Cerebellar nuclear complex (tissue), 1 donor: ENCODE results near the gene XCL1.

Experiments
- DNase-seq, 2 experiments: peaks; one replicate each; lab custom pipeline; 2025; lab: John Stamatoyannopoulos, UW

XCL1 gene

DNA sequence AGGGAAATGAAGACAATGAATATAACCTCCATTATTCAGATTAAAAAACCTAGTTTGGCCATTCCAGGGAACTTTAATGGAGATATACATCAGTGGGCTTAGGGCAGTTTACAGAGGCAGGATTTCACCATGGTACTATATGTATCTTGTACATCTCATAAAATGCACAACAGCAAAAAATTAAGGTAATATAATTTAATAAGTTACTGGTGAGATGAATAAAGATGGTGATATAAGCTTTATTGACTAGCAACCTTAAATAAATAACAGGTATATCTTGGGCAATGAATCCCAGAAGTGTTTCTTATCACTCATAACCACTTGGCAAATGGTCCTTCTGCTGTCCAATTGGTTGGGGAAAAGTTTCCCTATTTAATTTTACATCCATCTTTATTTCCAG is 29.0 kb downstream of the XCL1 start:
- no peak for DNase-seq

DNA sequence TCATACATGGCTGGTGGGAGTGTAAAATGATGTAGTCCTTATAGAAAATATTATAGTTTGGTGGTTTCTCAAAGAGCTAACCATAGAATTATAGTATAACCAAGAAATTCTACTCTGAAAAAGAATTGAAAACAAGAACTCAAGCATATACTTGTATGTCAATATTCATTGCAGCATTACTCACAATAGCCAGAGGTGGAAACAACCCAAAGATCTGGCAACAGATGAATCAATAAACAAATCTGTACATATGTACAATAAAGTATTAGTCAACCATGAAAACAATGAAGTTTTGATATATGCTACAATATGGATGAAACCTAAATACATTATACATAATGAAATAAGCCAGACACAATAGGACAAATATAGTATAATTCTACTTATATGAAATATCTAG is 29.7 kb downstream of the XCL1 start:
- no peak for DNase-seq

DNA sequence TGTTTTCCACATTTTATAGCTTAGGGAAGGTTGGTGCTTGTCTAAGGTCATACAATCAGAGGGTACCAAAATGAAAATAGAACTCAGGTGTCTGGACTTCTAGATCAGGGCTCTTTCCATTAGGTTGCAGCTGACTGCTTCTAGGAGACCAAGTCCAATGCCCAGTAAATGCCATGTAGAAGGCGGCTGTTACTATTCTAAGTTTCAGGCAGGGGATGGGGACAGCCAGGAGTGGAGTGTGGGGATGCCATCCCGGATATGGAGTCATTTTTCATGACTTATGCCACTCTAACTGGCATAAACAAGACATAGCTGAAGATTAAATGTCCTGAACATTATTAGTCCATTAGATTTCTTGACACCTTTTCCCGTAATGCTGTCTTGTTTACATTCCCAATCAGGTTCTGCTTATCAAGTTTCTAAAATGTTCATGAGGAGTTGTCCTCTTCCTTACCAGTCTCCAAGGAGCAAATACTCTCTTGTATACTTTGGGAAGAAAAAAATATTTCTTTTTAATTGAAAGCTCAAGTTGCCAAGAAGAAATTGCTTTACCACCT is 31.5 kb downstream of the XCL1 start:
- DNase-seq: no peak

DNA sequence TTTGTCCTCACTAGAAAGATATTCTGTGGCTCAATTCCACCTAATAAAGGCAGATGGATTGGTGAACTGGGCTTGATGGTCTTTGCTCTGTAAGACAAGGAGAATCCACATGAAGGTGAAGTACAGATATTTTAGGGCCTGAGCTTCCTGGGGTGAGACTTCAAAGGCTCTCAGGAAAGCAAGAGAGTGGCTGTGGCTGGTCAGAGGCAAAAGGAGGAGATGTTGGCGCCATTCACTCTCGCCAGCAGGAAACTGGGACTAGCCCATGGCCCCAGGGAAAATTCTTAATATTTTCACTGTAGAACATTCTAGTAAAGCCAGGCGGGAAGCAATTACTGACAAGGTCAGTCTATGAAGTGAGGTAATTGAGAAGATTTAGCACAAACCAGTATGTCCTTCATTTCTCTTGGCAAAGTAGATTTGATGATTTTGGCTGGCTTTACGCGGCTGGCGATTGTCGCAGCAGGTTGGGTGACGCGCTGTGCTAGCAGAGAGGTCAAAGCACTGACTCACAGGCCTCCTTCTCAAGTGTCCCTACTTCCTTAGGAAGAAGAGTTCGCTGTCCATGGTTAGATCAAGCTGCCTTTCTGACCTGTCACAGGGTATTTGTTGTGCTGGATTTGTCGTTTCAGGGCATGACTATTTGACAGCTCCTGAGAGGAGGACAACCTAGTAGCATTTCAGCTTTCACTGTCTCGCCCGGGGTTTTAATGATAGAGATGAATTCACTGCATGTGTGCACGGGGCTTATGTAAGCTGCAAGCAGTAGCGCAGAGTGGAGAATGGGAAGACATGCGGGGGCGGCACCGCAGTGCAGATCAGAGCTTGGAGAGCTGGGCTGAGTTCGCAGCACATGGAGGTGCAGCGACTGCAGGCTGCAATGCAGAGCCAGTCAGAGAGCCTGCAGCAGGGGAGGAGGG is 32.7 kb downstream of the XCL1 start:
- no peak for DNase-seq

DNA sequence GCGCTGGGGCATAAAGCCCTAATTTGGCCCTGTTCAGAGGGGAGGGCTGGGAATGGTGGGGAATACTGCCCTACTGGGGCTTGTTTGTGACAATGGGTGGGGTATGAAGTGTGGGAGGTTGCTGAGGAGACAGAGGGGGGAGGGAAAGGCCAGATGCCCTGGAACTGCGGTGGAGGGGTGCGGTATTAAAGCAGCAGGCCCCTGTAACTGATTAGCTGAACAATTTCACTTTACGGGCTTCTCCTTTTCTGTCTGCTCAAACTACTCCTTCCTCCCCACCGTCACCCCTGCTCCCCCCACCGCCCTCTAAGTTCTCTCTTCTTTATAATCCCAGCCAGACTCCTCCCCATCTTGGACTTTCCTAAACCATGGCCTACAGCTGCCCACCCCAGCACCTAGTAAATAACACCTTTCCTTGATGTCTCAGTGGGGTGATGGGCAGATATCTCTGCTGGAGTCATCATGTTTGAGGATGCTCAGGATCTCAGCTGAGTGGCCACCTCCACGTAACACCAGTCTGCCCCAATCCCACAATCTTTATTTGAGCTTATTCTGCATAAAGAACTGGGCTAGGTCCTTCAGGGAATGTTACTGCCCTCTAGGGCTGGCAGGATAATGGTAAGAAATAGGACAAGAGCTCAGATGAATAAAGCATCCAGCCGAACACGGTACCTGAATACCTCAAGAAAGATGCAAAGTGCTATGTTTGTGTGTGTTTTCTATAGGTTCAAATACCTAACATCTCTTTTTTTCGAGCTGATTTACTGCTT is 33.5 kb downstream of the XCL1 start:
- DNase-seq: no peak

DNA sequence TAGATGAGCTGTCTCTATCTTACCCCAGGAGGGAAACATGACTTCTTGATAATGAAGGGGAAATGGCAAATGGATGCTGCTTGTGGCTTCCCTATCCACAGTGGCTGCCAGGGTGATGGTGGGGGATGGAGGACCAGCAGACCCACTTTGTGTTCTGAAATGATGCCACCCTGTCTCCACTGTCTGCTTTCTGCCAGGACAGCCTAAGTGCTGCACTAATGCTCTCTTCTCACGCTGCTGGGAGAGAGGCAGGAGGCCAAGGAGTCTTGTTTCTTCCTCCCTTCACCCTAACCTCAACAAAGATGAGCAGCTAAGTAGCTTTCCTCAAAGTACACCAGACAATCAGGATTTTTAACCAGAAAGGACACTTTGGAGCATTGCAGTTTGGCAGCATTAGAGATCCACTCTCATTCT is 36.6 kb downstream of the XCL1 start:
- DNase-seq: no peak

DNA sequence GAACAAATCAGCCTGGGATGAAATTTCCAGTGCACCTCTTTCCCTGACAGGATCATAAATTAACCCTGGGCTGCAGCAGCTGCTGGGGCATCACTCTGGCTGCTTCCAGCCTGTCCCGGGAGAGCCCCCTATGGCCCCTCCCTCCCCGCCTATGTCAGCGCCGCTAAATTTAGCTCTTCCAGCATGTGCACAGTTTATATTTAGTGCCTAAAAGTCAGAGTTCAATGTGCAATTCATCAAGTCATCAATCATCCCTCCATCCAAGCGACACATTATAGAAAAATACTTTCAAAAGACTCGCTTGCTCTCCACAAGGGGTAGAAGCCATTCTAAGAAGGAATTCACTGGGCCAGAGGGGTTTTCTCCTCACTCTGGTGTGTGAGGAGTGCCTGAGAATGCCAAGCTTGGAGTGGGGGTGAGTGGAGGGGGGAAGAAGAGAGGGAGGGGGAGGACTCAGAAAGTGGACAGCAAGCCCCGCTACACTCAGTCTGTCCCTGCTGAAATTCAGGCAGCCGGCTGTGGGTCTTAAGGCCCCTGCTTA is 37.4 kb downstream of the XCL1 start:
- DNase-seq: no peak

DNA sequence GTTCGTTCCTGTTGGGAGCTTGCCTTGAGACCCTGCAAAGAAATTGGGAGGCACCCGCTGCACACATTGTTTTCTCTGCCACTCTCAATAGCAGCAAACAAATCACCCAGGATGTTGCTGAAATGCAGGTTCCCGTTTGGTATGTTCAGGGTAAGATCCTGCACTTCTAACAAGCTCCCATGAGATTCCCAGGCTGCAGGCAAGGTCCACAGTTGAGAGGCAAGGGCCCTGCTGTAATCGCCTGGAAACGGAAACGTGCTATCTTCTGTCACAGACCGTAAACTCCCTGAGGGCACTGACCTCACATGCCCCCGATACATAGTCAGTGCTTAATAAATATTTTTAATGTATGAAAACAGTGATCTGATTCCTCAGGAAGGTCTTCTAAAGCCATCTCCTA is 37.8 kb downstream of the XCL1 start:
- no peak for DNase-seq

DNA sequence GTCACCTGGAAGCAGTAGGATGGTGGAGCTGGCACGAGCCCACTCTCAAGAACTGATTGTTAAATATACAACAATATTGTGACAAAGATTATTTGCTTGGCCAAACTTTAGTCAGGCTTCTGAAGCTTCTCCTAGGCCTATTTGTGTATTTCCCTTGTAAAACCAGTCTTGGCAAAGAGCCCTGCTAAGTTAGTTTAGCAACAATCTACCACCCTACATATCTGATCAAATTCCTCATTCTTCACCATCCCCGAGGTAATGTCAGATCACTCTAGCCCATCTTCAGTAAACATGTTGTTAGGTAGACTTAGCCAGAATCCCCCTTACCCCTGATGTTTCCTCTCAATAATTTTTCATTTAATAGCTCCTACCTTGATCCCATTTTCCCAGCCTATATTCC is 39.6 kb downstream of the XCL1 start:
- DNase-seq: no peak

DNA sequence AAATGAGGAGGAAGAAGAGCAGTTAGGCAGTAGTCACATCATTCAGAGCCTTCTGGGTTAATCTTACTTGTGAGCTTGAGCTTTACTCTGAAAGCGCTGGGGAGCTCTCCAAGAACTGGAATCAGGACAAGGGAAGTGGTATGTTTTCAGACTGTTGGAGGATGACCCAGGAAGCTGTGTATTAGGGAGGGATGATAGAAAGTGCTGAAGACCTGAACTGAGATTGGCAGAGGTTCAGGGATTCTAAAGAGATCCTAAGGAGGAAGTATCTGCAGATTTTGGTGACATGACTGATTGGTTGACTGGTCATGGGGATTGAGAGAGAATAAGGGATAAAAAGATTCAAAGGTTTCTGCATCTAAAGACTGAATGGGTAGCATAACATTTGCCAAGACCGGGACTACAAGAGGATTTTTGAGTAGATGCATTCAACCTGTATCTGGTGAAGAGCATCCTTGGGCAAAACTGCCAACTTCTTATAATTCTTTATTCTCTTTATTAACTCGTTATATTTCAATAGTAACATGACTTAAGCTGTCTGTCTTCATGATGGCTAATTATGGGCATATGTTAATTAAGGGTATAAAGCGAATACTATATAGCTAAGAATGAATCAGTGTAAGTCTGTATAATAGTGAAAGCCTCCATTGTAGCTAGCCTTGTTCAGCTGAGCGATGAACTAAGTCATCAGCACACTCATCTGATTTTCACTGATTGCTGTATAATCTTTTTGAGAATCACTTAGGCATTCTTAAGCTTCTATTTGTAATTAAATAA is 41.8 kb downstream of the XCL1 start:
- DNase-seq: no peak

DNA sequence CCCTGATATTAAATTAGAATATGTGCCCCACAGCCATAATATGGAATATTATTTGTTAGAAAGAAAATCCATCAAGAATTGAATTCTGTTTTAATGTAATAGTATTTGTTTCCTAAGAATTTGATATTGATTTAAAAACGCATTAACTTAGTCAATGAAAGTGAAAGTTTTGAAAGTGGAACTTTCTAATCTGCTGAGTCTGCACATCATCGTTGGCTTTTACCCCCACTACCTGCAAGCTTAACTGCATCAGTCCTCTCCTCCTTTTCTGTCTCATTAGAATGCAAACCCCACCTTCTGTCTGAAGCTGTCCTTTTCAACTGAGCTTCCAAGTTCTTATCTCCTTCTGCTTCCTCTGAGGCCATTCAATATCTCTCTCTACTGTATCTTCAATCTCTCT is 42.5 kb downstream of the XCL1 start:
- DNase-seq: no peak

DNA sequence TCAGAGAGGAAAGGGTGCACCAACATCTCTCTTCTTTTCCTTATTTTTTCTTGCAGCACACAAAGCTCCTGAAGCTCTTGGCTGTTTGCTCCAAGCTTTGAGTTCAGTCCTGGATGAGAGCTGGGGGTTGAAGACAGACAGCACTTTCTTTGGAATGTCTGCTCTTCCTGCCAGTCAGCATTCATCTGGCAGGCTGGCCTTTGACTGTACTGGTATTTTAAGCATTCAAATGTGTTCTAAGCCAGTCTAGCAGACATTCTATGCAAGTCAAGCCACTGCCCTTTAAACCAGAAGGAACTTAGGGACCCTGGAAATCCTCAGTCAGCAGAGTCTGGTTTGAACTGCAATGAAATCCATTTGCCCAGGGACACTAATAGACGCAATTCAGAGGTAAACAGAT is 45.0 kb downstream of the XCL1 start:
- DNase-seq: no peak

DNA sequence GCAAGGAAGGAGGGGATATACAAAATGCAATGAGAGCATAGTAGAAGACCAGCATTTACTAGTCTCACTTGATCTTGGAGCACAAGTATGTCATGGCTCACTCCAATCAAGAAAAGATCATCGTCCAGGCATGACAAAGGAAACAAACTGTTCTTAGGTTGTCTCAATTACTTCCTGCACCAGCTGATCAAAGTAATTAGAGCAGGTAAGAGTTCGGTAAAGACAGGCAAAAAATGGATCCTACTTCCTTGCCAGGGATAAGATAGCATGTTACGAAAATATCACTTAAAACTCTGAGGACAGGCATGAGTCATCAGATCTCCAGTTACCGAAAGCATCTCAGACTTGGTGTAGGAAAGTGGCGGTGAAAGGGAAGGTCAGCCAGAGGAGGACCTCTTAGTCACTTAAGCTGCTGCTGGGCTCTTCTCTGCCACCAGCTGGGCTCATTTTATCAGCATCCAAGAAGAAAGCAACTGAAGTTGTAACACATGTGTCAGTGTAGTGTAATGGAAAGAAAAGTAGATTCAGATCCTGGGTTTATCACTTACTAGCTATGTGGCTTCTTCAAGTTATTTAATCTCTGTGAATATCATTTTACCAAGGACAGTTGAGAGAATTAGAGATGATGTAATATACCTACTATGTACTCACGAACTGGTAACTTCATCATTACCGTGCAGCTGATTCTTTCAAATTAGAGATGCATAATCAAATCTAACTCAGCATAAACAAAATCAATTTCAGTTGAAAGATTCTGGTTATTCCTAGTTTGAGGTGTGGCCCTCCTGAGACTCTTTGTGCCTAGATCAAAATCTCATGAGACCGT is 46.8 kb downstream of the XCL1 start:
- DNase-seq: no peak

DNA sequence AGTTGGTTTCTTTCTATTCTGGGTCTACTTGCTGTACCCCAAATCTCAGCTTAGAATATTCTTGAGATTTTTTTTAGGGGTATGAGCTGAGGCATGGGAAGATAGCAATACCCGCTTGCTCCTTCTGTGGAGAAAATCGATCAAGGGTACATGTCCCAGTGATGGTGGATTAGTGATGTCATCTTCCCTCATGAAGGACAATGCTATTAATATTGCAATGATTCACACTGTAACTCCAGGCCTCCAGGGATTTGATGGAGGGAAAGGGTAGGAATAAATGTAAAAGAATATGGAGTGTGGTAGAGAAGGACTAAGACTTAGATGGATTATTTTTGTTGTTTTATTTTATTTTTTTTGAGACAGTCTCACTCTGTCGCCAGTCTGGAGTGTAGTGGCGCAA is 47.4 kb downstream of the XCL1 start:
- DNase-seq: no peak

DNA sequence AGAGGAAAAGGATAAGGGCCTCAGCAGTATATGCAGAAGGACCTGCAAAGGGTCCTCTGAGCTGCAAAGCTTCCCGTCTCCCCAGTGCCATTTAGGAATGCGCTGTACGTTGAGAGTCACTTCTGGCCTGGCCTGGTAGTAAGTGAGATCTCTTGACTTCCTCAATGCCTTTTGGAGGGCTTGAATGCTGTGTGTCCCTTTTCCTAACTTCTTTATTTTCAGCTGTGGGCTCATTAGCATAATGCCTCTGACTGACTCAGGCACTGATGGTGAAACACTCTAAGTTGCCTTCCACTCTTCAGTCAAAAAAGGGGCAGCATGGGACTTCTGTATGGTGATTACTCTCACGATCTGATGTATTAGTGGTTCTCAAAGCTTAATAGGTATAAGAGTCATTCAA is 49.9 kb downstream of the XCL1 start:
- DNase-seq: no peak

DNA sequence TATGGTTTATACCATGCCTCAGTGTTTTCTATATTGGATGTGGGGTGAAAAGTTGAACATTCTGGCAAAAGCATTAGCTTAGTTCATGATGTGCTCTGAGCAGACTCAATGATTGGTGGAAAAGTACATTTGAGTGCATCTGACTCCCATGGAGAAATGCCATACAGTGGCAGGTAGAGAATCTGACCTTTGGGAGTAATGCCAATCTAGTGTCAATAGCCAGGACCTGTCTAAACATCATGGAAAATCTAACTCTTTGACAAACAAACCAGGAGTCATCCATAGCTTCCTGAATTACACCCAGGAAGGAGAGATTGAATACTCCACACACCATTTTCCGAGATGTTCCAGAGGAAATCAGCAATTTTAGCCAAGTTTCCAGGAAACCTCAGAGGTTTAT is 51.0 kb downstream of the XCL1 start:
- no peak for DNase-seq

DNA sequence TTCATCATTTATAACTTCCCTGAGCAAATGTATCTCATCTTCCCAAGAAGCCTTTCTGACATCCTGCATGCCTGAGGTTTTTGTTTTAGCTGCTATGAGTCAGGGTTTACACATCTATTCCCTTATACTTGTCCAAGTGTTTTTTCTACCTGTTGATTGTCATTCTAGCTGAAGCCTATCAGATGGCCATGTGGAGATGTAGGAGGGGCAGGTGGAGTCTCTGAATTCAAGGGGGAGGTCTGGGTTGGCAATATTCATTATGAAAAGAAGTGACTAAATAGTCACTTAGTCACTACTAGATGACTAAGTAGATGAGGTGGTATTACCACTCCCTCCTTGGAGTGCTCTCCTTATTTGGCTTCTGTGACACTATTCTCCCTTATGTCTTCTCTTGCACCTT is 52.4 kb downstream of the XCL1 start:
- DNase-seq: no peak

DNA sequence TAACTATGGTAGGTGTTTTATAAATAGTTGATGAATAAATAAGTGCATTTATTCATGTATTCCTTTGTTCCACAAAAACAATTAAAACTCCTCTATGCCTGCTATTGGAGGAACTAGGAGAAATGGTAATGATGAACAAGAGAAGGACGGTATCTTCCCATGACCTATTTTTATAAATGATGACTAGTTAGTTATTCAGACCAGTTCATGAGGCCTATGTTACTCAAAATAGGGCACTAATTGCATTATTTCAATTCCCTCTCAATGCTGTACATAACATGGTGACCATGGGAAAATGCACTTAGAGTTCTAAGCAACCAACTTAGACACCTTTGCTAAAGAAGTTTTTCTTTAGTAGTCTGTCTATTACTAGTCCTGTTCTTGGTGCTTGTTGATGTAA is 53.1 kb downstream of the XCL1 start:
- no peak for DNase-seq
